Cardiac muscle cell (in vitro differentiated cells and primary cell): Measurements from ENCODE around the gene LAX1. TPM values are rescaled to one million over a fixed set of nuclear protein-coding genes. Genes with fewer than 3 reads are reported as not detected.
"Not testable (repeated sequence)": the region's sequence is repeated elsewhere in the genome, so short reads cannot be mapped to it uniquely, and the experiment has no call there.

Experiments
- DNase-seq, 2 donors: peaks; one replicate each; pipeline versions ENCODE4 v3.0.0 to v3.0.0-alpha.2; 2010 to 2017; ENCODE audit warnings: low read depth in 1 of 2, low spot score in 1 of 2
- H3K27ac ChIP-seq: fragments of 200-600 bp; sonication (generic); 2 replicates; pipeline ENCODE4 v1.5.1; 2016
- H3K27me3 ChIP-seq: fragments of 200-600 bp; sonication (generic); 2 replicates; pipeline ENCODE4 v1.6.0; 2016; ENCODE audit warnings: control low read depth
- H3K36me3 ChIP-seq: fragments of 200-600 bp; sonication (generic); 2 replicates; pipeline ENCODE4 v1.5.1; 2016; ENCODE audit warnings: control low read depth
- H3K4me1 ChIP-seq: fragments of 200-600 bp; sonication (generic); 2 replicates; pipeline ENCODE4 v1.8.1; 2017; ENCODE audit warnings: low read depth, mild to moderate bottlenecking, mixed run types
- H3K4me3 ChIP-seq: fragments of 200-600 bp; sonication (generic); 2 replicates; pipeline ENCODE4 v1.5.1; 2016; ENCODE audit warnings: mild to moderate bottlenecking
- H3K9me3 ChIP-seq: fragments of 200-600 bp; sonication (generic); 2 replicates; pipeline ENCODE4 v1.5.1; 2017; ENCODE audit warnings: low read depth, mild to moderate bottlenecking, control low read depth
- CTCF ChIP-seq: IDR thresholded peaks from 2 replicates; pipeline ENCODE4 v1.5.1; 2012; ENCODE audit warnings: low read depth, mild to moderate bottlenecking, low read length
- polyA plus RNA-seq: library from polyadenylated mRNA; unstranded; fragments of >200 nt; fragmentation: Nextera tagmentation; extraction: Ambion mirVana; gene quantifications from 2 replicates; pipeline ENCODE4 v1.2.1, GENCODE V29; 2016
- total RNA-seq: library from RNA; depleted of rRNA; stranded (reverse); fragments of >200 nt; gene quantifications from 2 replicates; pipeline ENCODE4 v1.2.3, GENCODE V29; 2016

Gene LAX1
- total and polyA plus RNA-seq, 2 experiments from 2014 or later: 0.10 TPM; not detected in 1

DNA sequence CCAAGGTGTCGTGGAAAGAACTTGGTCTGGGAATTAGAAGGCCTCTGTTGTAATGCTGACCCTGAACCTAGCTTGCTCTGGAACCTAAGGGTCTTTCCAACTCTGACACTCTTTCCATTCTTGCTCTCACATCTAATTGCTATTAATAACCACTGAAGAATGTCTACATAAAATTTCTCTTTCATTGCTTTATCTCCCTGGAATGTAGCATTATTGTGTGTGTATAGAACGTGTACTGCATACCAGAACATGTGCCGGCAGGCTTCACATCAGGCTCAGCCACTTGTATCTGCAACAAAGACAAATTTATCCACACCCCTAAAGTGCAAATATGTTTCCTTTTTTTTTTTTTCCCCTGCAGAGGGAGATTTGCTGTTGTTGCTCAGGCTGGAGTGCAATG lies 13.9 kb upstream of the LAX1 start:
- DNase-seq: peak in 1 of 2 donors; percentile 63
- no peak overlapping the region for H3K27ac ChIP-seq
- TF ChIP-seq CTCF: no peak
- no peaks in the 10 kb centered on the region for H3K9me3 ChIP-seq
- H3K4me3 ChIP-seq: no peak overlapping the region
- H3K4me1 ChIP-seq: no peaks in the 10 kb centered on the region
- no peaks in the 10 kb centered on the region for H3K27me3 ChIP-seq
- H3K36me3 ChIP-seq: no peaks in the 10 kb centered on the region

DNA sequence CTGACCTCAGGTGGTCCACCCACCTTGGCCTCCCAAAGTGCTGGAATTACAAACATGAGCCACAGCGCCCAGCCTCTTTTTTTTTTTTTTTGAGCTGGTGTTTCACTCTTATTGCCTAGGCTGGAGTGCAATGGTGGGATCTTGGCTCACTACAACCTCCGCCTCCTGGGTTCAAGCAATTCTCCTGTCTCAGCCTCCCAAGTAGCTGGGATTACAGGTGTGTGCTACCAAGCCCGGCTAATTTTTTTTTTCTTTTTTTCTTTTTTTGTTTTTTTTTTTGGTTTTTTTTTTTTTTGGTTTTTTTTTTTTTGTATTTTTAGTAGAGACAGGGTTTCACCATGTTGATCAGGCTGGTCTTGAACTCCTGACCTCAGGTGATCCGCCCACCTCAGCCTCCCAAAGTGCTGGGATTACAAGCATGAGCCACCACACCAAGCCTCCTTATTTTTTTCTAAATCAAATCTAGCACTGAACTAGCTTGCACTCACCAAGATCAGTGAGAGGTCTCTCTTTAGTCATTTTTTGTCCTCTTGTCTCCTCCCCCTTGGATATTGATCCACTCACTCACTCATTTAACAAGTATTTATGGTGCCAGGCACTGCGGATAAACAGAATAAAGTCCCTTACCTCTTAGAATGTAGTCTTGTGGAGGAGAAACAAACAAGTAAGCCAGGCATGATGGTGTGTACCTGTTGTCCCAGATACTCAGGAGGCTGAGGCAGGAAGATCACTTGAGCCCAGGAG lies 13.2 kb upstream of the LAX1 start:
- H3K9me3 ChIP-seq, H3K4me1 ChIP-seq, H3K36me3 ChIP-seq, DNase-seq, H3K27me3 ChIP-seq, H3K27ac ChIP-seq, H3K4me3 ChIP-seq: not testable (repeated sequence)

GRCh38 chr1:203754455-203754864 lies 10.5 kb upstream of the LAX1 start:
- H3K36me3 ChIP-seq: no peaks in the 10 kb centered on the region
- no peak for DNase-seq
- H3K4me1 ChIP-seq: no peaks in the 10 kb centered on the region
- no peak overlapping the region for H3K27ac ChIP-seq
- no peak overlapping the region for H3K4me3 ChIP-seq
- TF ChIP-seq CTCF: no peak
- no peaks in the 10 kb centered on the region for H3K9me3 ChIP-seq
- H3K27me3 ChIP-seq: no peaks in the 10 kb centered on the region

DNA sequence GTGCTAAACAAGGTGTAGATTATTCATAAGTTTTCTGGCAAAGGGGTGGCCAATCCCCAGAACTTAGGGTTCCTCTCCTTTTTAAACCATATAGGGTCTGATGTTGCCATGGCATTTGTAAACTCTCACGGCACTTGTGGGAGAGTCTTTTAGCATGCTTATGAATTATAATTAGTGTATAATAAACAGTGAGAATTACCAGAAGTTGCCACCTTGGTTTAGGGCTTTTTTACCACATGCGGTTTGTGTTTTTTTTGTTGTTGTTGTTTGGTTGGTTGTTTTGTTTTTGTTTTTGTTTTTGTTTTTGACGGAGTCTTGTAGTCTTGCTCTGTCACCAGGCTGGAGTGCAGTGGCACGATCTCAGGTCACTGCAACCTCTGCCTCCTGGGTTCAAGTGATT lies 8.9 kb upstream of the LAX1 start:
- DNase-seq: no peak
- H3K36me3 ChIP-seq: no peaks in the 10 kb centered on the region
- H3K27ac ChIP-seq: no peak overlapping the region
- no peaks in the 10 kb centered on the region for H3K9me3 ChIP-seq
- H3K27me3 ChIP-seq: peaks cover 5% of the 10 kb centered on the region
- no peaks in the 10 kb centered on the region for H3K4me1 ChIP-seq
- H3K4me3 ChIP-seq: no peak overlapping the region
- TF ChIP-seq CTCF: no peak

GRCh38 chr1:203758749-203759148 lies 6.2 kb upstream of the LAX1 start:
- H3K36me3 ChIP-seq, DNase-seq, H3K4me1 ChIP-seq, H3K9me3 ChIP-seq, H3K27me3 ChIP-seq, H3K27ac ChIP-seq, H3K4me3 ChIP-seq: not testable (repeated sequence)

DNA sequence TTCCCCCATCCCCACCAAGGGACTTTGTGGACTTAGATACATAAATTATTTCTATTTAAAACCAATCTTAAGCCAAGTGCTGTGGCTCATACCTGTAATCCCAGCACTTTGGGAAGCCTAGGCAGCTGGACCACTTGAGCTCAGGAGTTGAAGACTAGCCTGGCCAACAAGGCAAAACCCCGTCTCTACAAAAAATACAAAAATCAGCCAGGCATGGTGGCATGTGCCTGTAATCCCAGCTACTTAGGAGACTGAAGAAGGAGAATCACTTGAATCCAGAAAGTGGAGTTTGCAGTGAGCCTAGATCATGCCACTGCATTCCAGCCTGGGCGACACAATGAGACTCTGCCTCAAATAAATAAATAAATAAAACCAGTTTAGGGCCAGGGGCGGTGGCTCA lies 4.5 kb upstream of the LAX1 start:
- Histone ChIP-seq H3K4me1 (no peaks in the 10 kb centered on the region), H3K9me3 (no peaks in the 10 kb centered on the region), H3K27ac (no peak overlapping the region), H3K36me3 (no peaks in the 10 kb centered on the region), H3K4me3 (no peak overlapping the region), H3K27me3 (peaks cover 5% of the 10 kb centered on the region)
- TF ChIP-seq CTCF: no peak
- no peak for DNase-seq

DNA sequence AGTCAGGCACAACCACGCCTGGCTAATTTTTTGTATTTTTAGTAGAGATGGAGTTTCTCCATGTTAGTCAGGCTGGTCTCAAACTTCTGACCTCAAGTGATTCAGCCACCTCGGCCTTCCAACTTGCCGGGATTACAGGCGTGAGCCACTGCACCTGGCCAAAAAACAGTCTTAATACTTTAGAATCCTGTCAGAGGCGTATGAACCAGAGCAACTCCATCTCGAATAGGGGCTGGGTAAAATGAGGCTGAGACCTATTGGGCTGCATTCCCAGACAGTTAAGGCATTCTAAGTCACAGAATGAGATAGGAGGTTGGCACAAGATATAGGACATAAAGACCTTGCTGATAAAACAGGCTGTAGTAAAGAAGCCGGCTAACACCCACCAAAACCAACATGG lies 3.0 kb upstream of the LAX1 start:
- H3K36me3 ChIP-seq, H3K4me1 ChIP-seq, H3K9me3 ChIP-seq, DNase-seq, H3K4me3 ChIP-seq, H3K27me3 ChIP-seq, H3K27ac ChIP-seq: not testable (repeated sequence)
